Activated naive CD8-positive, alpha-beta T cell treated with anti-CD3 and anti-CD28 coated beads, Interleukin-2, amount 50 U/mL, for 24 hours (primary cell): ENCODE data around the gene KCNJ16.

ENCODE experiments used
- ATAC-seq: fragments of 150-1000 bp; cut with Tn5 transposase; one replicate; pipeline ENCODE4 v1.10.0; 2021
- DNase-seq: peaks from one replicate; pipeline ENCODE4 v3.0.0; 2021
- H3K27ac Mint-ChIP-seq: one replicate; pipeline ENCODE4 v1.8.0; 2021; ENCODE audit warnings: mild to moderate bottlenecking, mixed read lengths
- H3K27me3 Mint-ChIP-seq: one replicate; pipeline ENCODE4 v1.8.0; 2021; ENCODE audit warnings: mixed read lengths
- H3K36me3 Mint-ChIP-seq: one replicate; pipeline ENCODE4 v1.8.0; 2021; ENCODE audit warnings: low read depth, mixed read lengths
- H3K4me1 Mint-ChIP-seq: one replicate; pipeline ENCODE4 v1.8.0; 2021; ENCODE audit warnings: mixed read lengths
- H3K4me3 Mint-ChIP-seq: one replicate; pipeline ENCODE4 v1.8.0; 2021; ENCODE audit warnings: mild to moderate bottlenecking, moderate library complexity, mixed read lengths
- H3K9me3 Mint-ChIP-seq: one replicate; pipeline ENCODE4 v1.8.0; 2021; ENCODE audit warnings: mixed read lengths

Gene KCNJ16

GRCh38 chr17:70144260-70144846, 69.3 kb downstream of the KCNJ16 start:
- peaks cover 2% of the 10 kb centered on the region for H3K27me3 Mint-ChIP-seq
- no peak overlapping the region for H3K4me3 Mint-ChIP-seq
- no peaks in the 10 kb centered on the region for H3K36me3 Mint-ChIP-seq
- H3K4me1 Mint-ChIP-seq = no peaks in the 10 kb centered on the region
- DNase-seq = no peak
- no peak for ATAC-seq
- no peaks in the 10 kb centered on the region for H3K9me3 Mint-ChIP-seq
- no peak overlapping the region for H3K27ac Mint-ChIP-seq

DNA sequence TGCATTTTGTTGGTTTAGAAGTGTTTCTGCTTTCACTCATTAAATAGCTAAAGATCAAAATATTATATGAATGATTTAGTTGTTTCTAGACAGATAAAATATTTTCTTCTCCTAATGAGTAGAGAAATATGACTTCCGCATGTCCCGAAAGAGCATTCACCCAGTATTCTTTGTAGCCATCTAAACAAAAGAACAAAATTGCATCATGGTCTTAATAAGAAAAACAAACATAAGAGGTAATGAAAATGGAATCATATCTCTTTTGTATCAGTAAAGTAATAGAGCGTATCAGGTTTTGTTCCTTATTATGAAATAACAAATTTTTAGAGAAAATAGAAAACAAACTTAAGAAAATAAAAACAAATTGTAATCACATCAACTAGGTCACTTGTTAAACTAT, 78.2 kb downstream of the KCNJ16 start:
- H3K4me3 Mint-ChIP-seq = no peak overlapping the region
- no peak for ATAC-seq
- no peaks in the 10 kb centered on the region for H3K36me3 Mint-ChIP-seq
- no peaks in the 10 kb centered on the region for H3K4me1 Mint-ChIP-seq
- no peak for DNase-seq
- H3K9me3 Mint-ChIP-seq = no peaks in the 10 kb centered on the region
- H3K27ac Mint-ChIP-seq = no peak overlapping the region
- peaks cover 5% of the 10 kb centered on the region for H3K27me3 Mint-ChIP-seq

DNA sequence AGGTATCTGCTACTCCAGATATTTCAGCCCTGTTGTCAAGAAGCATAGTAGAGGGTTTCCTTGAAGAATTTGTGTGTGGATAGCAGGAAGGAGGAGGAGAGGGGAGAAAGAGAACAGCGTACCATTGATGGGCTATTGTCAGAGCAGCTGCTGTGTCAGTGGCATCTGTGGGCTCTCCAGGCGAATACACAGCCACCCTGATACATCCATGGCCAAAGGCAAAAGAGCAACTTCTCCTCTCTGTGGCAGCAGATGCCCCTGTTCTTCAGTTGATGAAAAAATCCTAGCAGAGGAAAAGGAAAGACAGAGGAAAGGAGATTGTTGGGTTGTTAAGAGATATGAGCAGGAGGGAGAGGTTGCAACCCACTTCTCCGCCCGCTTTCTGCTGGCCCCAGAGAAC, 82.1 kb downstream of the KCNJ16 start:
- H3K9me3 Mint-ChIP-seq = no peaks in the 10 kb centered on the region
- H3K27me3 Mint-ChIP-seq = peaks cover 7% of the 10 kb centered on the region
- no peak overlapping the region for H3K27ac Mint-ChIP-seq
- DNase-seq = no peak
- no peaks in the 10 kb centered on the region for H3K36me3 Mint-ChIP-seq
- H3K4me3 Mint-ChIP-seq = no peak overlapping the region
- H3K4me1 Mint-ChIP-seq = no peaks in the 10 kb centered on the region
- ATAC-seq = no peak

GRCh38 chr17:70158180-70158579, 83.2 kb downstream of the KCNJ16 start:
- no peak overlapping the region for H3K27ac Mint-ChIP-seq
- H3K27me3 Mint-ChIP-seq = peaks cover 7% of the 10 kb centered on the region
- H3K4me3 Mint-ChIP-seq = no peak overlapping the region
- no peaks in the 10 kb centered on the region for H3K9me3 Mint-ChIP-seq
- no peaks in the 10 kb centered on the region for H3K36me3 Mint-ChIP-seq
- ATAC-seq (no peak), DNase-seq (no peak)
- no peaks in the 10 kb centered on the region for H3K4me1 Mint-ChIP-seq

GRCh38 chr17:70158591-70158990, 83.6 kb downstream of the KCNJ16 start:
- no peak for DNase-seq
- Mint-ChIP-seq H3K9me3 (no peaks in the 10 kb centered on the region), H3K4me1 (no peaks in the 10 kb centered on the region), H3K27me3 (peaks cover 9% of the 10 kb centered on the region), H3K36me3 (no peaks in the 10 kb centered on the region), H3K27ac (no peak overlapping the region), H3K4me3 (no peak overlapping the region)
- ATAC-seq = no peak

DNA sequence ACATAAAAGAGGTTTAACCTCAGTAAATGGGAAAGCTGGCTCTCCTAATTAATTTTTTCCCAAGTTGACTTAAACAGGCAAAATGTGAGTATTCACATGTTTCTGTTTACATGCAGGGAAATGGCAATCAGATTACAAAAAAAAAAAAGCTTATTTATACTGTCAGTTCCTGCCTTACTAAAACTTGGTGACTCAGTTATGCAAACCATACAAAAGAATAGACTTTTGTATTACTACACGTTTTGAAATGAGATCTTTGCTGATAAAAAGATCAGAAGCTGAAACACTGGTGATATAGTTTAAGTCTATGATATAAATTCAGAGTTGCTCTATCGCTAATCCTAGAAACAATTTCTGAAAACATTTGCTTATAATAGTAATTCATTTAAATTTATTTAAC, 85.0 kb downstream of the KCNJ16 start:
- no peak for DNase-seq
- no peak overlapping the region for H3K4me3 Mint-ChIP-seq
- H3K36me3 Mint-ChIP-seq = no peaks in the 10 kb centered on the region
- H3K27me3 Mint-ChIP-seq = peaks cover 16% of the 10 kb centered on the region
- ATAC-seq = no peak
- H3K9me3 Mint-ChIP-seq = no peaks in the 10 kb centered on the region
- H3K4me1 Mint-ChIP-seq = no peaks in the 10 kb centered on the region
- H3K27ac Mint-ChIP-seq = no peak overlapping the region

DNA sequence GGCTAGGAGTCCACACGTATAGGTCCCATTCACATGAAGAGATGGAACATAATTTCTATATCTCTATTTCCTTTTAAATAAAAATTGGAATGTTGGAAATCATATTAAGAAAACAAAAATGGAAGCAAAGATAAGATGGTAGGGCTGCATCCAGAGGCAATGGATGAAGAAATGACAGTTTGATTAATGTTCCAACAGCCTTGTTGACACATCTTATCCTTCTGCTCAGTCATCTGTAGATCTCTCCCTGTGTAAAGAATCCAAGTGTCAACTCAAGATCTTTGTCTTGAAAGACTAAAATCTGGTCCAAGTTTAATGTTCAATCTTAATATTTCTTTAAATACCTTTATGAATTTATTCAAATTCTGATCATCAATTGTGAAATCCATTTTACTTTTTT, 86.5 kb downstream of the KCNJ16 start:
- no peak for ATAC-seq
- DNase-seq = no peak
- Mint-ChIP-seq H3K4me1 (no peaks in the 10 kb centered on the region), H3K9me3 (no peaks in the 10 kb centered on the region), H3K4me3 (no peak overlapping the region), H3K27me3 (peaks cover 21% of the 10 kb centered on the region), H3K27ac (no peak overlapping the region), H3K36me3 (no peaks in the 10 kb centered on the region)

GRCh38 chr17:70165383-70165782, 90.4 kb downstream of the KCNJ16 start:
- Mint-ChIP-seq H3K9me3 (no peaks in the 10 kb centered on the region), H3K27ac (no peak overlapping the region), H3K27me3 (peaks cover 45% of the 10 kb centered on the region), H3K4me3 (no peak overlapping the region), H3K4me1 (peaks cover 17% of the 10 kb centered on the region), H3K36me3 (no peaks in the 10 kb centered on the region)
- no peak for ATAC-seq
- no peak for DNase-seq

DNA sequence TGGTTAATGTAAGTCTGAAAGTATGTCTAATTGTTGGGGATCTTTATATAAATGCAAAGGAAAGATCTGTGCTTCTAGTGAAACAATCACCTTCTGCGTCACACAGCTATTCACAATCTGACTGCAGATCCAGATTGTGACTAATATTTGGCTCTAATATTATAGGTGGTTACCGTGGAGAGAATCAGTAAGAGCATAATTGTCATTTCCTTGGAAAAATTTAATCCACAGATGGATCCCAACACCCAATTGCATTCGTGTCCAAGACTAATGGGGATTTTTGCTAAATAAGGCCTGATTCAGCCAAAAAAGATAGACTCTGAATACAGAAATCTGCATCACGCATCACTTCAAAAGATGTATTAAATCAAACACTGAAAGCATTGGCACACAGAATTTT, 91.6 kb downstream of the KCNJ16 start:
- Mint-ChIP-seq H3K9me3 (no peaks in the 10 kb centered on the region), H3K27ac (no peak overlapping the region), H3K36me3 (no peaks in the 10 kb centered on the region), H3K4me1 (peaks cover 17% of the 10 kb centered on the region), H3K27me3 (peaks cover 52% of the 10 kb centered on the region), H3K4me3 (no peak overlapping the region)
- ATAC-seq (no peak), DNase-seq (no peak)

GRCh38 chr17:70168044-70168976, 93.3 kb downstream of the KCNJ16 start:
- peaks cover 17% of the 10 kb centered on the region for H3K4me1 Mint-ChIP-seq
- peak overlapping the region; percentile 72 for H3K4me3 Mint-ChIP-seq
- no peaks in the 10 kb centered on the region for H3K36me3 Mint-ChIP-seq
- ATAC-seq (peak; percentile 8), DNase-seq (peak; percentile 26)
- H3K27ac Mint-ChIP-seq = no peak overlapping the region
- H3K27me3 Mint-ChIP-seq = peaks cover 60% of the 10 kb centered on the region
- no peaks in the 10 kb centered on the region for H3K9me3 Mint-ChIP-seq

DNA sequence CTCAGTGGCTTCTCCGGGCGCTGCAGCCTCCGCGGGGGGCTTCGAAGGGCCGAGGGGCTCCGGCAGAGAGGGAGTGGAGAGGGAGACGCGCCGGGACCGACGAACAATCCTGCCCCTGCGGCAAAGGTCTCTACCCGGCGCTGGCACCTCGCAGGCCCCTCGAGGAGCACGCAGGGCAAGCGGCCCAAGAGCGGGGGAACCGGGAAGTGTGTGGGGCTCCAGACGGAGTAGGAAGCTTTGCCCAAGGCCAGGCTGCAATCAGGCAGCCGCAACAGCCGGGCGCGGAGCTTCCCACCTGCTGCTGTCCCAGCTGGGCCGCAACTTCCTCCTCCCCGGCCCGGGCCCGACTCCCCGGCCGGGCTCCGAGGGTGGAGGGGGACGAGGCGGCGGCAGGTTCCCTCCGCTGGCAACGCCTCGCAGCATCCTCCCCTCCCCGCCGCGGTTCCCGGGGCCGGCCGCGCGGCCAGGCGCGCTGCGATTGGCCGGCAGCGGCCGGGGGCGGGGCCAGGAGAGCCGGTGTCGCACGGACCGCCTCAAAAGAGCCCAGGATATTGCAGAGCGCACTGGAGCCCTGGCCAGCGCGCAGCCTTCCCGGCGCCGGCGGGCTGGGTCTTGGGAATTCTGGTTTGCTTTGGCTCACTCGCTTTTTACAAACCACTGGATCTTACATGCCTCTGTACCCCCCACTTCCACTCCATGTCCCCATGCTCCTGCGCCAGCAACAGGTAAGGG, 94.1 kb downstream of the KCNJ16 start, which contains the start of gene KCNJ2:
KCNJ2 (plus strand) TSS at position 556 of the 732 bp plus-strand sequence. CDS start 5,508 bp downstream, outside the sequence.
- no peak within 1 kb of the TSS for H3K27ac Mint-ChIP-seq
- peaks cover 17% of the 10 kb centered on the region for H3K4me1 Mint-ChIP-seq
- DNase-seq (peak; percentile 68), ATAC-seq (peak; percentile 91)
- H3K27me3 Mint-ChIP-seq = peaks cover 60% of the 10 kb centered on the region
- no peaks in the 10 kb centered on the region for H3K9me3 Mint-ChIP-seq
- no peaks in the 10 kb centered on the region for H3K36me3 Mint-ChIP-seq
- H3K4me3 Mint-ChIP-seq = peak within 1 kb of the TSS; percentile 72

DNA sequence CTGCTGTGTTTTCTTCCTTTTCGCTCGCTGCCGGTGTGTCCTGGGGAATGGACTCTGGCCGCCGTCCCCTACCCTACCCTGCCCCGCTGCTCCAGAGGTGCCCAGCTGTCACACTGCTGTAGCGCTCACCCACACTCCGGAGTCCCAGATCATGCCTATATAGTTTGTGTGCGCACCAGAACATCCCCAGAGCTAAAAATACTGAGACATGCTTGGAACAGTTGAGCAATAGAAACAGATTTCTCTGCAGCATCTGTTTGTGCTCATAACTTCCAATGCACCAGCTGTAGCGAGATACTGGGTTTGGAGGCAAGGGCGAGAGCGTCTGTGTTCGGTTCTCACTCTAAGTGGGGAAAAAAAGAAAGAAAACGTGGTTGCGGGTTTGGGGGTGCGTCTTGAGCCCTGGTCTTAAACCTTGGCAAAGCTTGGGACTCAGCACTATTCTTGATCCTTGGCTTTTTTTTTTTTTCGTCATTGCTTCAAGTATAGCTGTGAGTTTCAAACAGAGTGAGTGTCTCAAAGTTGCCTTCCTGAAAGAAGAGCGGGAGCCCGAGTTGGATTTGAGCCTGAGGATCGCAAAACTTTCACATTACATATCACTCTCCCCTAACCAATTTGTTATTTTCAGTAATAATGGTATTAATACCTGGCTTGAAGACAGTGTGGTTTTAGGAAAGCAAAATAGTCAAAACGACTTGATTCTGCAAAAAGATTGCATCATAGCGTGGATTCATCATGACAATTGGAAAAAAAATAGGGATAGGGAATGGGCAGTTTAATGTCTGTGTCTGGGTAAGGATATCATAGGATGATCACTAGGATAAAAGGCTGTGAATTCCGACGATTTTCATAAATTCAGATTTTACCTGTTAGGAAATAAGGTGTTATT, 94.9 kb downstream of the KCNJ16 start:
- ATAC-seq = no peak
- H3K27me3 Mint-ChIP-seq = peaks cover 55% of the 10 kb centered on the region

GRCh38 chr17:70171159-70171558, 96.1 kb downstream of the KCNJ16 start:
- no peak for DNase-seq
- no peaks in the 10 kb centered on the region for H3K9me3 Mint-ChIP-seq
- no peak overlapping the region for H3K4me3 Mint-ChIP-seq
- H3K27ac Mint-ChIP-seq = no peak overlapping the region
- no peak for ATAC-seq
- peaks cover 17% of the 10 kb centered on the region for H3K4me1 Mint-ChIP-seq
- H3K27me3 Mint-ChIP-seq = peaks cover 53% of the 10 kb centered on the region
- no peaks in the 10 kb centered on the region for H3K36me3 Mint-ChIP-seq

More for the DNA sequence above, 94.9 kb downstream of the KCNJ16 start:
- Mint-ChIP-seq H3K36me3 (no peaks in the 10 kb centered on the region), H3K9me3 (no peaks in the 10 kb centered on the region), H3K4me1 (peaks cover 17% of the 10 kb centered on the region), H3K27ac (no peak overlapping the region), H3K4me3 (peak overlapping the region; percentile 65)
- DNase-seq = no peak

DNA sequence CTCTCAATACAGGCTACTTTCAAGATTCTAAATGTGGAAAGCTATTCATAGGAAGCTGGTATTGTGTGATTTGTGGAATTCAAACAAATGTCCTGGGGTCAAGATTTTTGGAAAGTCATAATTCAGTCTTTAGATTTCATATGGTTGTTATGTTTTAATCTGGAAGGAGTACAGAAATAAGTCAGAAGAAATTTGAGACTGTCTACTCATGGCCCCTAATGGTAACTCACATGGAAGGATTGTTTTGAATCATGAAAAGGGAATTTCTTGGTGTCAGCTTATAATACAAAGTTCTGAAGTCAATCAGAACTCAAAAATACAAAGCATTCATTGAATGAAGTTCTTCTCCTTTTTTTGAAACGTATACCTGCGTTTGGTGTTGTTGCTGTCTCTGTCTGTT, 97.4 kb downstream of the KCNJ16 start:
- Mint-ChIP-seq H3K4me1 (peaks cover 17% of the 10 kb centered on the region), H3K4me3 (no peak overlapping the region), H3K27ac (no peak overlapping the region), H3K36me3 (no peaks in the 10 kb centered on the region), H3K9me3 (no peaks in the 10 kb centered on the region), H3K27me3 (peaks cover 45% of the 10 kb centered on the region)
- ATAC-seq = no peak
- no peak for DNase-seq
